ENCODE data around the gene TCF4.
A peak's percentile ranks its signal among the peaks of the same experiment; 100 is the strongest.
"Not testable (repeated sequence)": the region's sequence is repeated elsewhere in the genome, so short reads cannot be mapped to it uniquely, and the experiment has no call there.

The TCF4 gene

GRCh38 chr18:55500316-55501086 is 87.5 kb downstream of the TCF4 start:
- DNase-seq = no peak

DNA sequence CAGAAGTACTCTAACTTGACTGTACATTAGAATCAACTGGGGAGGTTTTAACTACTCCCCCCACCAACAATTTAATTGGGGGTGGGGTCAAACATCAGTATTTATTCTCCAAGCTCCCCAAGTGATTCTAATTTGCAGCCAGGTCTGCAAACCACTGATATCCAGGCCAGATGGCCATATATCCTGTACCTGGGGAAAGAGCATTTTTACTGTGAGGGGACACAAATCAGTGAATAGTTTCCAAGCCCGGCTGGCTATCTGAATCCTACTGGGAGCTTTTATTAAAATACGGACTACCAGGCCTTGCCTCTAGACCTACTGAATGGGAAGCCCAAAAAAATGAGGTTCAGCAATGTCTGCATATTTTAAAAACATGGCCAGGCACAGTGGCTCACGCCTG is 88.5 kb downstream of the TCF4 start:
- no peak for DNase-seq

- no peak for DNase-seq
These were observed 90.1 kb downstream of the TCF4 start for GRCh38 chr18:55497825-55498403.

- DNase-seq = no peak
These were observed 93.1 kb downstream of the TCF4 start for GRCh38 chr18:55494899-55495298.

DNA sequence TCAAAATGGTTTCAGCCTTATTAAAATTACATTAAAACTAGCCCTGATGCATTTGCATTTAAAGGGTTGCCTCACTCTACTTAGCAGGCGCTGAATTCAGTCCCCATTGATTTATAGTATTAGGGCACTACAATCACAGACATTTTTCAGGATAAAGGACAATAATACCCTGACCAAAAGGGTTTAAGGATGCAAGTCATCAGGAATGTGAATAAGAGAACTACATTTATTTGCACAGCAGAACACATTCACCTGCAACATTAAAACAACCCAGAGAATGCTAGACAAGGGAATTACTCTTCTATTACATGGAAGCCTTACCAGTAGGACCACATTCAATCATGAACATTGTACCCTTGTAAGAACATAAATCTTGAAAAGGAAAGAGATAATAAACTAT is 93.6 kb downstream of the TCF4 start:
- no peak for DNase-seq

DNA sequence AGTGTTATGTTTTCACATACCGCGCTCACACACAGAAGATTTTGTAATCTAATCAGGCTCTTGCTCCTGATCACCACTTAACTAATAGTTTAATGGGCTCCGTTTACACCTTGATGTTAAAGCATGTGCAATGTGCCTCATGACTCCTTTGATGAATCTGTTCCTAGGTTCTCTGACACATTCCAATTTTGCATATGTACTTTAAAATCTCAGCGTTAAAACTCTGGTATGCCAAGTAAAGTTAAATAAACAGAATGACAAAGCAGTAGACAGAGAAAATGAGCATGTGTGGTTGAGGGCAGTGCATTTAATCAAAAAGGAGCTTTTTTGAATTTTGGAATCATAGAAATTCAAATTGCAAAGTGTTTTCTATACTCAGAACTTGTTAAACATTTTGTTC is 96.4 kb downstream of the TCF4 start:
- no peak for DNase-seq

DNA sequence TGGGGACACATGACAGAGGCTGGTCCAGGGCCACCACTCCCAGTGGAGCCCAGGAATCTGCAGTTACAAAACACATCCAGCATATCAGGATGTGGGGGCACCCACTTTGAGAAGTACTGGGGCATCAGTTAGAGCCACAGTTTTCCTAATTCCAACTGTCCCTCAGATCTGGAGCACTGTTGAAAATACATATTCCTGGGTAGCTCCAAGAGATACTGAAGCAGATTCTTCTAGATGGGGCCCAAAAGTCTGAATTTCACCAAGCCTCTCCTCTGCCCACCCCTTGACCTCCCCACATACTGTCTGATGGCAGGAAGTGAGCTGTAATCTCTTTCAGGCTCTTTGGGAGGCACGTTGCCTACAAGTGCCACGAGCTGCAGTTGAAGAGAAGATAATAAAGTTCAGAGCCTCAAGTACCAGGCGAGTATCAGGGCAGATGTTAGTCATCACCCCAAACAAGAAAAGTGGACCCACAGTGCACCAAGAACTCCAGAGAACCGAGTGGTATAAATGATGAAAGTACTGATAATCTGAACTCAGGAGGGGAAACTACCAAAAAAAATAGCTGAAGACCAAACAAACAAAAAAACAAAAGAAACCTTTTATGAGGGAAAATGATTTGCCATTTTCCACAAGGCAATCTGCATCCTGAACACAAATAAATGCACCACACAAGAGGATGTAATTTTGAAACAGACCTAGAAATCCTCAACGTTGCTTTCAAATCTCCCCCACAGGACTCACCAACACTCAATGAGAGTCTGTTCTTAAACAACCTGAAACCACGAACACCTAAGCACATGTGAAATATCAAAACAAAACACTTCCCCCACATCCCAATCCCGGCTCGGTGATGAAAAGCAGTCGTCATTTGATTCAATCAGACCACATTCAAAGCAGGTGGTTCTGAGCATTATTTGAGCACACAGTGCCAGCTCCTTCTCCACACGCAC is 98.7 kb downstream of the TCF4 start:
- DNase-seq = no peak

DNA sequence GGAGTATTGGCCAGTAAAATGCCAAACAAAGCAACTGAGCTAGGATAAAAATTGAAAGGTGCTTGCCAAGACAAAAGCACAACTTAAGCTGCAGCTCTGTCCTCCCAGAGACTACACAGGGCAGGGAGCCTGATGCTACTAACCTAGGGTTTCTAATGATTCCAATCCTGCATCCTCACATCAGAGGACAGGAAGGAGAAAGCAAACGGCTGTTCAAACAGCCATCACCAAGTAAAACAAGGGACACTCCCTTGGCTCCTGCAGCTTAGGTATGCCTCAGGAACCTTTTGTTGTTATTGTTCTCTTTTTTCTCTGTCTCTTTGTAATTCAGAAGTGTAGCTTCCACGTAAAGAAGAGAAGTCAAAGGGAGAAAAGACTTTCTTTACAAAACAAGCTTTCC is 99.5 kb downstream of the TCF4 start:
- no peak for DNase-seq

- no peak for DNase-seq
These were observed 100.0 kb downstream of the TCF4 start for GRCh38 chr18:55487997-55488396.

DNA sequence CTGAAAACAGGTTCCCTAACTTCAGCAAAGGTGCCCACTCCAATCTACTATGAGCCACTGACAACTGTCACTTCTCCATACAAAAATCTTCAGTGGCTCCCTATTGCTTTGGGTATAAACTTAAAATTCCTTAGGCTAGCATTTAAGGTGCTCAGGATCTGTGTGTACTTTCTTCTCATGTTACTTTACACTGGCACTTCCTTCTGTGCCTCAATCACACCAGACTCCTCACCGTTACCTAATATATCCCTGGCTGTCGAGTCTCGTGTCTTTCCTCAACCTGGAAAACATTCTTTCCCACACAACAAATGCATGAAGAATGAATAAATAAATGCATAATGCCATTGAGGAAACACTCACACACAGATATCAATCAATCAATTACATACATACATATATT is 101.1 kb downstream of the TCF4 start:
- no peak for DNase-seq

DNA sequence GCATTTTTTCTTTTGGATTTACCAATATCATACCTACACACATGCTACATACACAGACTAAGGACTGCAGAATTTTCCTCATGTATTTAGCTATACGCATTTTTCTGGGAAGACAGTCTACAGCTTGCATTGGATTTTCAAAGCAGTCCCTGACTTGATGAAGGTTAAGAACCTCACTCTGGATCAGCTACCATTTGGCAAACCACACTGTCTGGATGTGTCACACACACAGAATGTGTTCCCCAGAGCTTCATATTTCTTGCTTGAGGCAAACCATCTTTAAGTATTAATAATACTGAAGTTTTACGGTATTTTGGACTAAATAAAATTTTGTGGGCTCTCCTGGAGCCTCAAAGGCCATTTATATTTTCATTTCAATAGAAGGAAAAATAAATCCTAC is 102.3 kb downstream of the TCF4 start:
- DNase-seq = no peak

DNA sequence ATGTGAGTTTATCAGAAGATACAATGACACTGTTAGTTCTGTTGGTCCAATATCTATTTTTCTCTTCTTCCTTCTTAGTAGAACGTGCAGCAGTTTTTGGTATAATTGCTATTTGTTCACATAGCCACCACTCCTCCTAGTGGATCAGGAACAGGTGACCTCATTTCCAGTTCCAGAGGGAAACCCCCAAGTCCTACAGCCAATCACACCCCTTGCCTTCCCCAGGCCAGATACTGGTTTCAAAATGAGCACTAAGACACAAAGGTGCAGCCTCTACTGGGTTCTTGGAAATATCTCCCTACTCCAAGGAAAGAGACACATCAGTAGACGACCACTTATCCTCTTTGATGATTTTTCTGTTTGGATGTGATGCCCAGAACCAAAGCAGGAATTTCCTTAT is 103.2 kb downstream of the TCF4 start:
- no peak for DNase-seq

- DNase-seq = no peak
These were observed 104.6 kb downstream of the TCF4 start for GRCh38 chr18:55483266-55483871.

GRCh38 chr18:55479656-55480420 is 108.2 kb downstream of the TCF4 start:
- no peak for DNase-seq

- no peak for DNase-seq
These were observed 110.0 kb downstream of the TCF4 start for GRCh38 chr18:55477860-55478581.

- DNase-seq = peak; percentile 7
These were observed 110.5 kb downstream of the TCF4 start for GRCh38 chr18:55477499-55477859.

DNA sequence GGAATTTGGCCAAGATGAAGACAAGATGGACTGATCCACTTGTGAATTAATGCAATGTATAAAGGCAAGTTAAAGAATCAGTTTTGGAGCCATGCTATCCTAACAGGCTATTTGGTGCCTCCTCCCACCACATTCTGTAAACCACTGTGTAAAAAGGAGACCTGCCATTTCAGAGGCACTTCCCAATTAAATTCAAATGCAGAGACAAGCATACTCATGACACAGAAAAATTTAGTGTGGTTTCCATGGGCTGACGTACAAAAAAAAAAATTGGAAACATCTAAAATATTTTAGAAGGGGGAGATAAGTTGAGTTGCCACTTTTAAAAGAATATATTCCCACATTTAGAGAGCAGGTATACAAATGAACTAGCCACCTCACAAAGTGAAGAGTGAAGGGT is 112.1 kb downstream of the TCF4 start:
- no peak for DNase-seq

DNA sequence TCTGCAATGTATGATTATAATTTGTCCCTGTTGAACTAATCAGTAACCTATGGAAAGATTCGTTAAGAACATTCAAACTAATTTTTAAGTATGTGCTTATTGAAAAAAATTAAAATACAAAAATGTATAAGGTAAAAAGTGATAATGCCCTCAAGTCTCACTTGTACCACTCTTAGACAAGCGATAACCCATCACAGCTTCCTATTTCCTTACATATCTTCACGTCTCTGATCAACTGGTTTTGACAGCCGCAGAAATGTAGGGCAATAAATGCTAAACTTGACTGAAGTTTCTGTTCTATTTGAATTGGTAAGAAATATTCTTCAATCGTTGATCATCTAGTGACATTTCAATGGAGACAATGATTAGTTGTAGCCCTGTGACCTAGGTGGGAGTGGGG is 112.5 kb downstream of the TCF4 start:
- no peak for DNase-seq

- DNase-seq = no peak
These were observed 114.4 kb downstream of the TCF4 start for GRCh38 chr18:55473560-55473959.

- no peak for DNase-seq
These were observed 114.9 kb downstream of the TCF4 start for GRCh38 chr18:55473058-55473457.

DNA sequence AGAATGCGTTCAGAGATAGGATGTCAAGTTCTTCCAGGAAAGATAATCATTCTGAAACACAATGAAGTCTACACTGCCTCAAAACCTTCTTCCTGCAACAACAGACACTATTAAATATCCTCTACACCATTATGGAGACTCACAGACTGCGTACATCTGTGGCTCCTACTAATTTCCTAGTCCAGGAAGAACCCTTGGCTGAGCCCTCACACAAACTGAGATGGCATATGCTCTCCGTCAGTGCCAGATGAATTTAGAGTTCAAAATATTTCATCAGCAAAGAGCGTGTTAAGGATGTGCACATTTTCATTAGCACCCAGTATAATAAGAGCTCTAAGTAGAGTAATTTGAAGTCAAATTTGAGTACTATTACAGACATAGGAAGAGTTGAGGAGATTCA is 117.2 kb downstream of the TCF4 start:
- DNase-seq = no peak

DNA sequence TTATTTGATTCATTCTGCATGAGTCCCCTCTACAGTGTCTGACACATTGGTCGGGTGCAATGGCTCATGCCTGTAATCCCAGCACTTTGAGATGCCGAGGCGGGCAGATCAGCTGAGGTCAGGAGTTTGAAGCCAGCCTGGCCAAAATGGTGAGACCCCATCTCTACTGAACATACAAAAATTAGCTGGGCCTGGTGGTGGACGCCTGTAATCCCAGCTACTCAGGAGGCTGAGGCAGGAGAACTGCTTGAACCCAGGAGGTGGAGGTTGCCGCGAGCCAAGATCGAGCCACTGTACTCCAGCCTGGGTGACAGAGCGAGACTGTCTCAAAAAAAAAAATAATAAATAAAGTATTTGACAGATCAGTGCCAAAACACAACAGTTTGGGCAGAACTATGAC is 118.9 kb downstream of the TCF4 start:
- DNase-seq = not testable (repeated sequence)
